Natural killer cell (primary cell): ENCODE data around the gene VANGL2. TPM values are rescaled to one million over a fixed set of nuclear protein-coding genes. Genes with fewer than 3 reads are reported as not detected.

ENCODE experiments used
- ATAC-seq, 3 donors: fragments of 150-1000 bp in 2 of 3; fragments of 200-7000 bp in 1 of 3; cut with Tn5 transposase; 1 replicate in 1 of 3; 2 replicates in 2 of 3; pipeline ENCODE4 v1.10.0; 2021; ENCODE audit warnings: mild to moderate bottlenecking in 2 of 3, moderate library complexity in 2 of 3
- DNase-seq, 2 donors: peaks; one replicate each; pipeline versions ENCODE4 v3.0.0 to v3.0.0-alpha.2; 2013 to 2021; ENCODE audit warnings: mixed read lengths in 1 of 2
- H3K27ac ChIP-seq: one replicate; pipeline ENCODE4 v1.5.1; 2013; ENCODE audit warnings: mild to moderate bottlenecking, low read length
- H3K27me3 ChIP-seq: one replicate; pipeline ENCODE4 v1.6.1; 2013; ENCODE audit warnings: low read length; ENCODE audit not compliant: control insufficient read depth, insufficient read depth
- H3K36me3 ChIP-seq: one replicate; pipeline ENCODE4 v1.6.1; 2013; ENCODE audit warnings: low read length; ENCODE audit not compliant: control insufficient read depth, insufficient read depth
- H3K4me1 ChIP-seq: one replicate; pipeline ENCODE4 v1.6.1; 2013; ENCODE audit warnings: low read length; ENCODE audit not compliant: control insufficient read depth, insufficient read depth
- H3K4me3 ChIP-seq: one replicate; pipeline ENCODE4 v1.5.1; 2013; ENCODE audit warnings: low read length
- H3K9me3 ChIP-seq: one replicate; pipeline ENCODE4 v1.6.1; 2013; ENCODE audit warnings: low read length; ENCODE audit not compliant: control insufficient read depth, insufficient read depth
- H3K27ac Mint-ChIP-seq, 2 donors: one replicate each; pipeline ENCODE4 v1.8.0; 2022; ENCODE audit warnings: mild to moderate bottlenecking in 2 of 2, mixed read lengths in 2 of 2, moderate library complexity in 1 of 2
- H3K27me3 Mint-ChIP-seq, 2 donors: one replicate each; pipeline ENCODE4 v1.8.0; 2022; ENCODE audit warnings: low read depth in 2 of 2, mixed read lengths in 2 of 2
- H3K36me3 Mint-ChIP-seq: one replicate; pipeline ENCODE4 v1.8.0; 2022; ENCODE audit warnings: mixed read lengths
- H3K4me1 Mint-ChIP-seq, 2 donors: one replicate each; pipeline ENCODE4 v1.8.0; 2022; ENCODE audit warnings: mixed read lengths in 2 of 2
- H3K4me3 Mint-ChIP-seq: one replicate; pipeline ENCODE4 v1.8.0; 2022; ENCODE audit warnings: mild to moderate bottlenecking, moderate library complexity, mixed read lengths
- H3K9me3 Mint-ChIP-seq, 2 donors: one replicate each; pipeline ENCODE4 v1.8.0; 2022; ENCODE audit warnings: mixed read lengths in 2 of 2
- WGBS: methylation state at CpG from one replicate; pipeline ENCODE4 v1.1.7; 2013; ENCODE audit warnings: missing lambda C conversion rate; ENCODE audit not compliant: insufficient coverage; 5-methylcytosine and 5-hydroxymethylcytosine counted together
- intact Hi-C: fragments of 100-400 bp; cut with micrococcal nuclease; formaldehyde crosslinking; loops from one replicate; pipeline ENCODE4 v1.14.2; 2022
- total RNA-seq, 4 donors: library from RNA; stranded (reverse); fragments of 120-200 nt in 1 of 4; gene quantifications; one replicate each; pipeline versions ENCODE4 v1.2.3 to v1.2.4, GENCODE V29; 2013 to 2022
- TF ChIP-seq, protein P1 (sequence below): fragments of 200-600 bp; IDR thresholded peaks from one replicate; pipeline ENCODE4 v1.8.0; 2022; ENCODE audit warnings: antibody characterized with exemption

The VANGL2 gene
- total RNA-seq, 3 donors from 2014 or later (not counting 1 experiment from before 2014, with no cell fraction given): 0.08 TPM; not detected in 2

- no peak overlapping the region for H3K27ac ChIP-seq
- intact Hi-C loops: no loop called here
- WGBS: 83% methylated on average over 4 of the region's 6 CpGs
- Mint-ChIP-seq H3K4me1 (no peaks in the 10 kb centered on the region), H3K27ac (no peak overlapping the region), H3K9me3 (no peaks in the 10 kb centered on the region), H3K4me3 (no peak overlapping the region), H3K27me3 (no peaks in the 10 kb centered on the region), H3K36me3 (no peaks in the 10 kb centered on the region)
- no peak overlapping the region for H3K4me3 ChIP-seq
- no peaks in the 10 kb centered on the region for H3K9me3 ChIP-seq
- TF ChIP-seq, protein P1, sequence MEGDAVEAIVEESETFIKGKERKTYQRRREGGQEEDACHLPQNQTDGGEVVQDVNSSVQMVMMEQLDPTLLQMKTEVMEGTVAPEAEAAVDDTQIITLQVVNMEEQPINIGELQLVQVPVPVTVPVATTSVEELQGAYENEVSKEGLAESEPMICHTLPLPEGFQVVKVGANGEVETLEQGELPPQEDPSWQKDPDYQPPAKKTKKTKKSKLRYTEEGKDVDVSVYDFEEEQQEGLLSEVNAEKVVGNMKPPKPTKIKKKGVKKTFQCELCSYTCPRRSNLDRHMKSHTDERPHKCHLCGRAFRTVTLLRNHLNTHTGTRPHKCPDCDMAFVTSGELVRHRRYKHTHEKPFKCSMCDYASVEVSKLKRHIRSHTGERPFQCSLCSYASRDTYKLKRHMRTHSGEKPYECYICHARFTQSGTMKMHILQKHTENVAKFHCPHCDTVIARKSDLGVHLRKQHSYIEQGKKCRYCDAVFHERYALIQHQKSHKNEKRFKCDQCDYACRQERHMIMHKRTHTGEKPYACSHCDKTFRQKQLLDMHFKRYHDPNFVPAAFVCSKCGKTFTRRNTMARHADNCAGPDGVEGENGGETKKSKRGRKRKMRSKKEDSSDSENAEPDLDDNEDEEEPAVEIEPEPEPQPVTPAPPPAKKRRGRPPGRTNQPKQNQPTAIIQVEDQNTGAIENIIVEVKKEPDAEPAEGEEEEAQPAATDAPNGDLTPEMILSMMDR: no peak
- ATAC-seq: no peak
- H3K36me3 ChIP-seq: no peaks in the 10 kb centered on the region
- no peak for DNase-seq
- H3K4me1 ChIP-seq: no peaks in the 10 kb centered on the region
- H3K27me3 ChIP-seq: no peaks in the 10 kb centered on the region
Measured at GRCh38 chr1:160454371-160455152, 54.2 kb downstream of the VANGL2 start.

DNA sequence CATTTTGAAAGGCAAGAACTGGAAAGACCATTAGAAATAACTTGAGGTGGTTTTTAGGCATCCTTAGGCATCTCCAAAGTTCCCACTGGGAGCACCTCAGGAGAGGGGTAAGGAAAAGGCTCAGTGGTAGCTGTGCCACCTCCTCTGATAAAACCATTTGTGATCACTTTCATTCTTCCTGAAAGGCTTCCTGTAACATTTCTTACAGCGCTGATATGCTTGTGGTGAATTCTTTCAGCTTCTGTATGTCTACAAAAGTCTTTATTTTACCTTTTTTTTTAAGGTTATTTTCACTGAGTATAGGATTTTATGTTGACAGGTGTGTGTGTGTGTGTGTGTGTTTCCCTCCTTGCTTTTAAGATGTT is 54.8 kb downstream of the VANGL2 start:
- H3K4me3 Mint-ChIP-seq: no peak overlapping the region
- H3K27ac Mint-ChIP-seq: no peak overlapping the region
- peaks cover 0 to 4% of the 10 kb centered on the region in 2 donors for H3K4me1 Mint-ChIP-seq
- Histone ChIP-seq H3K27me3 (no peaks in the 10 kb centered on the region), H3K4me3 (no peak overlapping the region), H3K27ac (no peak overlapping the region), H3K4me1 (peaks cover 2% of the 10 kb centered on the region), H3K9me3 (no peaks in the 10 kb centered on the region), H3K36me3 (no peaks in the 10 kb centered on the region)
- DNase-seq: peak in 1 of 2 donors; percentile 28
- no peaks in the 10 kb centered on the region for H3K27me3 Mint-ChIP-seq
- no peaks in the 10 kb centered on the region for H3K36me3 Mint-ChIP-seq
- intact Hi-C loops: no loop called here
- TF ChIP-seq, protein P1: no peak
- ATAC-seq: no peak
- WGBS: 20% methylated on average over 1 of the region's 1 CpG
- no peaks in the 10 kb centered on the region for H3K9me3 Mint-ChIP-seq

DNA sequence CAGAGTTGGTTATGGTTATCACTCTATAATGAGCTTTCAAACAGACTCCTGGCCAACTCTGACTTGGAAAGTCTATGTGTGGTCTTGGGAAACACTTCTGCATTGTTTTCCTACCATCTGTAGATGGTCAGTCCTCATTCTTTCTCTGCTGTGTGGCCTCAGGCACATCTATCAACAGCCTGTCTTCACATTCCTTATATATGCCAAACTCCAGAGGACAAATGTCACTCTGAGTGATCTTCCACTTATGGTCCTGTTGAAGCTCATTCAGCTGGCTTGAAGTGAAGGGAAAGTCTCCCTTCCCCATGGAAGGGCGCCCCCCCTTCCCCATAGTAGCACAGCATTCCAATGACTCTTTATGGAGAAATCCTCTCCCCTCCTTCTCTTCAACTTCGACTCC is 58.7 kb downstream of the VANGL2 start:
- Histone ChIP-seq H3K27ac (no peak overlapping the region), H3K36me3 (no peaks in the 10 kb centered on the region), H3K4me3 (no peak overlapping the region), H3K9me3 (no peaks in the 10 kb centered on the region), H3K27me3 (no peaks in the 10 kb centered on the region), H3K4me1 (peaks cover 5% of the 10 kb centered on the region)
- DNase-seq (no peak), ATAC-seq (no peak)
- H3K27me3 Mint-ChIP-seq: peaks cover 0 to 3% of the 10 kb centered on the region in 2 donors
- H3K9me3 Mint-ChIP-seq: no peaks in the 10 kb centered on the region
- H3K36me3 Mint-ChIP-seq: no peaks in the 10 kb centered on the region
- no peak overlapping the region for H3K27ac Mint-ChIP-seq
- WGBS: 62% methylated on average over 2 of the region's 2 CpGs
- TF ChIP-seq, protein P1: no peak
- peaks cover 9 to 14% of the 10 kb centered on the region in 2 donors for H3K4me1 Mint-ChIP-seq
- H3K4me3 Mint-ChIP-seq: no peak overlapping the region
- intact Hi-C loops: no loop called here

GRCh38 chr1:160459687-160460086 is 59.3 kb downstream of the VANGL2 start:
- no peak for ATAC-seq
- no peak overlapping the region for H3K4me3 Mint-ChIP-seq

More at GRCh38 chr1:160459687-160460086, 59.3 kb downstream of the VANGL2 start:
- H3K9me3 Mint-ChIP-seq: no peaks in the 10 kb centered on the region
- Histone ChIP-seq H3K4me1 (peaks cover 6% of the 10 kb centered on the region), H3K27ac (no peak overlapping the region), H3K27me3 (no peaks in the 10 kb centered on the region), H3K9me3 (no peaks in the 10 kb centered on the region), H3K4me3 (no peak overlapping the region), H3K36me3 (no peaks in the 10 kb centered on the region)
- H3K27me3 Mint-ChIP-seq: peaks cover 0 to 3% of the 10 kb centered on the region in 2 donors
- 60% methylated on average over 1 of the region's 2 CpGs for WGBS
- no peak for DNase-seq
- TF ChIP-seq, protein P1: no peak
- no peaks in the 10 kb centered on the region for H3K36me3 Mint-ChIP-seq
- H3K27ac Mint-ChIP-seq: no peak overlapping the region
- peaks cover 9 to 14% of the 10 kb centered on the region in 2 donors for H3K4me1 Mint-ChIP-seq
- intact Hi-C loops: no loop called here
